GM12865 (cell line): Measurements from ENCODE around the gene OR52W1.

Experiments used
- DNase-seq: peaks from one replicate; pipeline ENCODE4 v3.0.0; 2010; ENCODE audit warnings: low read depth
- H3K4me3 ChIP-seq: 2 replicates; pipeline ENCODE4 v1.5.1; 2011; ENCODE audit warnings: mild to moderate bottlenecking, low read depth, low read length, control low read depth
- TF ChIP-seq, protein P1 (sequence below): IDR thresholded peaks from 2 replicates; pipeline ENCODE4 v1.5.1; 2011; ENCODE audit warnings: low read length, control low read depth, low read depth, inconsistent platforms; ENCODE audit not compliant: insufficient read depth; ENCODE audit errors: missing control alignments

Gene OR52W1

DNA sequence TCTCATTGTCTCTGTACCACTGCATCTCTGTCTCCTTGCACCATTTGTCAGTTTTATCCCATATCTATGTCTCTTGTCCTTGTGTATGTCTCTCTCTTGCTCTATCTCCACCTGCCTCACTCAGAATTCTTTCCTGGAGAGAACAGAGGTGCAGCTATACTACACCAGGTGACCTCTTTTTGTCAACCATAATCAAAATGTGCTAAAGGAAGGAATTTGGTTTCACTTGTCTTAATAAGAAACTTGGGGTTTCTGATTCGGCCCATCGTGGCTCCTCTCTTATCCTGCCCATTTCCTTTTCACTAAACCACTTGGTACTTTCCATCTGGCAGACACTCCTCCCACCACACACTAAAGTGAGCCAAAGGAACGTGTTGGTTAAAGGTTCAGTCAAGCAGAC is 4.3 kb downstream of the OR52W1 start:
- TF ChIP-seq, protein P1, sequence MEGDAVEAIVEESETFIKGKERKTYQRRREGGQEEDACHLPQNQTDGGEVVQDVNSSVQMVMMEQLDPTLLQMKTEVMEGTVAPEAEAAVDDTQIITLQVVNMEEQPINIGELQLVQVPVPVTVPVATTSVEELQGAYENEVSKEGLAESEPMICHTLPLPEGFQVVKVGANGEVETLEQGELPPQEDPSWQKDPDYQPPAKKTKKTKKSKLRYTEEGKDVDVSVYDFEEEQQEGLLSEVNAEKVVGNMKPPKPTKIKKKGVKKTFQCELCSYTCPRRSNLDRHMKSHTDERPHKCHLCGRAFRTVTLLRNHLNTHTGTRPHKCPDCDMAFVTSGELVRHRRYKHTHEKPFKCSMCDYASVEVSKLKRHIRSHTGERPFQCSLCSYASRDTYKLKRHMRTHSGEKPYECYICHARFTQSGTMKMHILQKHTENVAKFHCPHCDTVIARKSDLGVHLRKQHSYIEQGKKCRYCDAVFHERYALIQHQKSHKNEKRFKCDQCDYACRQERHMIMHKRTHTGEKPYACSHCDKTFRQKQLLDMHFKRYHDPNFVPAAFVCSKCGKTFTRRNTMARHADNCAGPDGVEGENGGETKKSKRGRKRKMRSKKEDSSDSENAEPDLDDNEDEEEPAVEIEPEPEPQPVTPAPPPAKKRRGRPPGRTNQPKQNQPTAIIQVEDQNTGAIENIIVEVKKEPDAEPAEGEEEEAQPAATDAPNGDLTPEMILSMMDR: no peak
- no peak overlapping the region for H3K4me3 ChIP-seq
- peak; percentile 67 for DNase-seq

DNA sequence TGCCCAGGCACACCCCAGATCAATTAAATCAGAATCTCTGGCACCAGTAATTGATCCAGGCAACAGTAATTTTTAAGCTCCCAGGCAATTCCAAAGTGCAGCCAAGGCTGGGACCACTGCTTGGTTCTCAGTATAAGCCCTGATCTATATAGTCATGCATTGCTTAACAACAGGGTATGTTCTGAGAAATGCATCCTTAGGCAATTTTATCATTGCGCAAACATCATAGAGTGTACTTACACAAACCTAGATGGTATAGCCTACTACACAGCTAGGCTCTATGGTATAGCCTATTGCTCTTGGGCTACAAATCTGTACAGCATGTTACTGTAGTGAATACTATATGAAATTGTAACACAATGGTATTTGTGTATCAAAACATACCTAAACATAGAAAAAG is 5.7 kb downstream of the OR52W1 start:
- TF ChIP-seq, protein P1: no peak
- no peak for DNase-seq

DNA sequence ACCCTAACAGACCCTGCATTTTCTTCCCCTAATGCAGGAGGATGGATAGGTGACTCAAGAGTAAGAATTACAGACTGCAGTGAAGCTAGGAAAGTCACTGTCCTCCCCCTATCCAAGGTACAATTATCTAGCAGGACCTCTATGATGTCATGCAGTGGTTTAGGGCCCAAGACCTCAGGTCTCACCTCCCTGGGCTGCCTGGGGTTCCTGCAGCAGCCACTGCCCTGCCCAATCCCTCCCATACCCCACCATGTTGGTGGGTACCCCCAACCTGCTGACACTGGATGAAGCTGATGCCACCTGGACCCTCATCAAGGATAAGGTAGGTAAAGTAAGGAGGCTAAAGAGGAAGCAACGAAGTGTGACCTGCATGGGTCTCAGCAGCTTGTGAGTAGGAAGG is 6.3 kb downstream of the OR52W1 start, which contains the start of gene C11orf42:
TSS of gene C11orf42 (plus strand) at position 192 of the 400 bp plus-strand sequence. CDS start at position 251, 59 bp downstream.
- TF ChIP-seq, protein P1: no peak
- no peak for DNase-seq
- no peak within 1 kb of the TSS for H3K4me3 ChIP-seq

More for the DNA sequence above, 5.7 kb downstream of the OR52W1 start:
- no peak overlapping the region for H3K4me3 ChIP-seq

DNA sequence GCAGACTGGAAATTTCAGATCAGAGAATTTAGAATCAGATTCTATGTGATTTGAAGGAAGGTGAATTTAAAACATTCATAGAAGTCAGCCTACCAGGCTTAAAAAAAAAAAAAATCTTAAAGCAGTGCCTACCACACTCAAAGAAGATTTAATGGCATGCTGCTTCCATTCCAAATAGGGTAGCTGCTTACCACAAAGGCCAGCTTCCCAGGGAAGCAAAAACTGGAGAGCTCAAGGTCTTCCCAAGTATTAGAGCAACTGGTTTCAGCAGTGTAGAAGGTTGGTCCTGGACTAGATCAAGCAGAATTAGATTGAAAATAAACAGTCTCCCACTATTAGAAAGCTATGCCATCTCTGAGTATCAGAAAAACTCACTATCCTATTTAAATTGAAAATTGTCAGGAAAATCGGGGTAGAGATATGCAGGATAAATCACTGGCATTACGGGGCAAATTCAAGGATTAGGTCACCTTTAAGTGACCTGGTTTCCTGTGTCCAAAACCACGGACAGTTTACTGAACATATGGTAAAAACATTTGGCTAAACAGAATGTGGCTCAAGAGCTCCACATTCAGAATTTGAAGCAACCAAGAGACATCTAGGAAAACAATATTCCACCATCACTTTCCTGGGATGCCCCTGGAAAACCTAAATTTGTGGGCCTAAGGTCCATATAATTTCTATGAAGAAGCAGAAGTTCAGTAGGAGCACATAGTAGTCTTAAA is 7.6 kb downstream of the OR52W1 start:
- H3K4me3 ChIP-seq: no peak overlapping the region
- DNase-seq: no peak
- TF ChIP-seq, protein P1: no peak

DNA sequence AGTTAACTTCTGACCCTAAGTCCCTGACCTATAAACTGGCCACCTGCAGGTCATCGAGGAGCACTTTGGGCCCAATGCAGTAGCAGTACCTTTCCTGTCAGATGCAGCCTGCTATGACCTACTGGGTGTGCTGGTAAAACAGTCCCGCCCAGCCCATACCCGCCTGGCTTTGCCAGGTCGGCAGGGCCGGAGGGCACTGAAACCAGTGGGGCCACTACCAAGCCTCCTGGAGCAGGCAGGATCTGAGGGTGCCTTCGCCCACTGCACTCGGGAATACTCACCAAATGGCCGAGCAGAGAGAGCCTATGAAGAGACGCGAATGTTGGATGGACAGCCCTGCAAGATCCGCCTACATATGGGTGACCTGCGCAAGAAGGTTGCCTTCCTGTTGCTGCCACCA is 10.8 kb downstream of the OR52W1 start:
- TF ChIP-seq, protein P1: no peak
- no peak overlapping the region for H3K4me3 ChIP-seq
- DNase-seq: no peak

DNA sequence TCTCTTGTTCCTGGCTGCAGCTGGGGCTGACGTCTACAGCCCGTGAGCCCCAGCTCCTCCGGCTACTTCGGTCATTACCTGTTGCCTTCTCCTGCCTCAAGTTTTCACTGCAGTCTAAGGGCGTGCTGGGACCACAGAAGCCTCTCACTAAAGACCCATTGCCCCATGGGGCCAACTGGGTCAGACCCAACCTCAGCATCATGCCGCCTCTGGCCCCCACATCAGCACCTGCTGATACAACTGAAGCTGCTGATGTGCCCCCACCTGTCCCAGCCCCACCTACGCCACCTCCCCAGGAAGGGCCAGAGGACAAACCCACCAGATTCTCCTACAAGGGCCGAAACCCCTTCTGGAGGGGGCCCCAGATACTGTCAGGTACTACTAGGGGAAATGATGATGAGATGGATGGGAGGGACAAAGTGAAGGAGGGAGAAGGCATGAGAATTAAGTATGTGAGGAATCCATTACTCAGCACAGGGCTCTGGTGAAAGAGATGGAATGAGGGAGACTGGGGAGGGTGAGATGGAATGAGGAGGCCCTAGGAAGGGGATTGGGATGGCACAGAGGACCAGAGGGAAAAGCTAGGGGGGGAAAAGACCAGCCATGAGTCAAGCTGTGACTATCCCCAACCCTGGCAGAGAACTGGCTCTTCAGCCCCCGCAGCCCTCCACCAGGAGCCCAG is 11.4 kb downstream of the OR52W1 start:
- TF ChIP-seq, protein P1: no peak
- no peak overlapping the region for H3K4me3 ChIP-seq
- no peak for DNase-seq
